NB4 (cell line): ENCODE measurements around the gene DPYD.

Experiments used
- DNase-seq: peaks from one replicate; pipeline ENCODE4 v3.0.0; 2010; ENCODE audit warnings: low read depth
- H3K4me3 ChIP-seq: one replicate; pipeline ENCODE4 v1.5.1; 2011; ENCODE audit warnings: mild to moderate bottlenecking, low read depth, low read length, moderate library complexity
- CTCF ChIP-seq: IDR thresholded peaks from one replicate; pipeline ENCODE4 v1.5.1; 2012; ENCODE audit warnings: low read depth, low read length
- MAX ChIP-seq: IDR thresholded peaks from 2 replicates; pipeline ENCODE4 v1.6.1; 2011; ENCODE audit warnings: low read depth, low read length
- MYC ChIP-seq: IDR thresholded peaks from 2 replicates; pipeline ENCODE4 v1.6.1; 2011; ENCODE audit warnings: low read depth, low read length
- POLR2A ChIP-seq: IDR thresholded peaks from 2 replicates; pipeline ENCODE4 v1.6.1; 2011; ENCODE audit warnings: mild to moderate bottlenecking; ENCODE audit not compliant: insufficient read length; ENCODE audit errors: extremely low read depth

Gene DPYD

GRCh38 chr1:97378596-97378995 lies 542.2 kb downstream of the DPYD start:
- DNase-seq, result no peak
- TF ChIP-seq POLR2A, result no peak
- no peak for TF ChIP-seq CTCF
- no peak for TF ChIP-seq MYC
- no peak for TF ChIP-seq MAX

GRCh38 chr1:97377432-97378034 lies 543.3 kb downstream of the DPYD start:
- no peak overlapping the region for H3K4me3 ChIP-seq
- no peak for TF ChIP-seq CTCF
- no peak for TF ChIP-seq MAX
- no peak for TF ChIP-seq MYC
- TF ChIP-seq POLR2A, result no peak
- DNase-seq, result no peak

More at GRCh38 chr1:97378596-97378995, 542.2 kb downstream of the DPYD start:
- H3K4me3 ChIP-seq, result no peak overlapping the region

GRCh38 chr1:97373000-97373399 lies 547.8 kb downstream of the DPYD start:
- TF ChIP-seq MAX, result no peak
- no peak for TF ChIP-seq CTCF
- TF ChIP-seq MYC, result no peak
- TF ChIP-seq POLR2A, result no peak
- no peak overlapping the region for H3K4me3 ChIP-seq
- no peak for DNase-seq

GRCh38 chr1:97372531-97372930 lies 548.3 kb downstream of the DPYD start:
- TF ChIP-seq CTCF (no peak), MYC (no peak), MAX (no peak), POLR2A (no peak)
- H3K4me3 ChIP-seq, result no peak overlapping the region
- no peak for DNase-seq

GRCh38 chr1:97368296-97368695 lies 552.5 kb downstream of the DPYD start:
- TF ChIP-seq POLR2A (no peak), MYC (no peak), MAX (no peak), CTCF (no peak)
- H3K4me3 ChIP-seq, result no peak overlapping the region
- no peak for DNase-seq
